Fibroblast of lung (primary cell): Measurements from ENCODE around the gene CLSTN2.

Experiments
- EZH2 ChIP-seq: IDR thresholded peaks from 2 replicates; pipeline ENCODE4 v1.5.1; 2012; ENCODE audit warnings: low read length, control low read depth, mild to moderate bottlenecking; ENCODE audit errors: missing control alignments
- TF ChIP-seq, protein P1 (sequence below), 2 donors: IDR thresholded peaks in 1 of 2; conservative IDR thresholded peaks in 1 of 2; 1 replicate in 1 of 2; 2 replicates in 1 of 2; pipeline ENCODE4 v1.5.1; 2011 to 2012; ENCODE audit warnings: low read length in 2 of 2, control low read depth in 1 of 2, inconsistent platforms in 1 of 2, low read depth in 1 of 2, mild to moderate bottlenecking in 1 of 2

DNA sequence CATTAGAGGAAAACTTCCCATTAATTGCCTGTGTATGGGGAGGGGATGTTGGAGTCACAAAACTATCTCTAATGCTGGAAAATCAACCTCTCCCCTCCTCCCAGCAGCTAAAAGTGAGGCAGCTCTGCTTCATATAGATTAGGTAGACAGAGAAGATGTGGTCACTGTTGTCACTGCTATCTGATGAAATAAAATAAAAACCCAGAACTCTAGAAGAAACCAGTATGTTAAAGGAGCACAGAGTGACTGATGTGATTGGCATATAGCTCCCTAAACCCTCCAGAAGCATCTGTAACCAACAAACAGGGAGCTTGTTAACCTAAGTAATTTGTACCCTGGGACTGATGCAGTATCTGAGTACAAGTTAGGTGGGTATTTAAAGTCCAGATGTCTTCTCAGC, 531.0 kb downstream of the CLSTN2 start:
- TF ChIP-seq, protein P1, sequence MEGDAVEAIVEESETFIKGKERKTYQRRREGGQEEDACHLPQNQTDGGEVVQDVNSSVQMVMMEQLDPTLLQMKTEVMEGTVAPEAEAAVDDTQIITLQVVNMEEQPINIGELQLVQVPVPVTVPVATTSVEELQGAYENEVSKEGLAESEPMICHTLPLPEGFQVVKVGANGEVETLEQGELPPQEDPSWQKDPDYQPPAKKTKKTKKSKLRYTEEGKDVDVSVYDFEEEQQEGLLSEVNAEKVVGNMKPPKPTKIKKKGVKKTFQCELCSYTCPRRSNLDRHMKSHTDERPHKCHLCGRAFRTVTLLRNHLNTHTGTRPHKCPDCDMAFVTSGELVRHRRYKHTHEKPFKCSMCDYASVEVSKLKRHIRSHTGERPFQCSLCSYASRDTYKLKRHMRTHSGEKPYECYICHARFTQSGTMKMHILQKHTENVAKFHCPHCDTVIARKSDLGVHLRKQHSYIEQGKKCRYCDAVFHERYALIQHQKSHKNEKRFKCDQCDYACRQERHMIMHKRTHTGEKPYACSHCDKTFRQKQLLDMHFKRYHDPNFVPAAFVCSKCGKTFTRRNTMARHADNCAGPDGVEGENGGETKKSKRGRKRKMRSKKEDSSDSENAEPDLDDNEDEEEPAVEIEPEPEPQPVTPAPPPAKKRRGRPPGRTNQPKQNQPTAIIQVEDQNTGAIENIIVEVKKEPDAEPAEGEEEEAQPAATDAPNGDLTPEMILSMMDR (conservative IDR thresholded peaks at IDR 0.05 in 1 of 2, IDR thresholded peaks at IDR 0.05 in 1 of 2; ENCODE audit: low read depth in 1 of 2, low read length in 2 of 2), result no peak
- TF ChIP-seq EZH2, result no peak
